ENCODE measurements around the gene DCLRE1C. TPM values are rescaled to one million over a fixed set of nuclear protein-coding genes. Genes with fewer than 3 reads are reported as not detected.

DCLRE1C gene
- total and polyA plus RNA-seq, 2 of the 8 experiments (the other 6 are each of a cell fraction or from before 2014, with no cell fraction given), result 0.77 to 7.4 TPM

- WGBS, 2 experiments (ENCODE audit: extremely low coverage in 1 of 2, insufficient coverage in 1 of 2, insufficient read length in 1 of 2, insufficient replicate concordance in 2 of 2, low coverage in 1 of 2, low lambda C conversion rate in 2 of 2, missing lambda C conversion rate in 1 of 2), result 93% methylated on average over 19 of the region's 19 CpGs; no CpG with 5 or more reads in 1 of the 2 experiments
- no peak for TF ChIP-seq PHF8 (conservative IDR thresholded peaks at IDR 0.05; ENCODE audit: low read depth, low read length)
- no peak for TF ChIP-seq NRF1 (IDR thresholded peaks at IDR 0.05; ENCODE audit: low read depth, low read length)
- no peak for TF ChIP-seq CTBP2 (IDR thresholded peaks at IDR 0.05; ENCODE audit: borderline replicate concordance, insufficient read depth, insufficient read length, low read length)
- TF ChIP-seq RNF2 (IDR thresholded peaks at IDR 0.05; ENCODE audit: borderline replicate concordance, low read depth, low read length, missing control alignments, poor library complexity, severe bottlenecking), result no peak
- no peak for TF ChIP-seq MAFK (IDR thresholded peaks at IDR 0.05; ENCODE audit: low read depth, low read length)
- Histone ChIP-seq H3K4me3 (ENCODE audit: extremely low read depth in 1 of 4, insufficient read depth in 2 of 4, low read depth in 3 of 4, low read length in 4 of 4) (peak overlapping the region in 1 of 4 experiments; percentile 69; a peak in 2 of 8 replicates), H4K91ac (replicated peaks; ENCODE audit: insufficient read length, low read length) (no peak overlapping the region), H3K23me2 (ENCODE audit: low read depth, low read length) (peaks cover 10% of the 10 kb centered on the region; the same call in 1 of the 2 replicates), H3K14ac (ENCODE audit: insufficient read length) (no peak overlapping the region), H2BK120ac (replicated peaks; ENCODE audit: low read depth, low read length) (no peak overlapping the region), H3K27me3 (replicated peaks in 1 of 4; ENCODE audit: control insufficient read depth in 3 of 4, extremely low read depth in 1 of 4, insufficient read depth in 3 of 4, low read length in 3 of 4) (peaks cover 0 to 8% (median 3%) of the 10 kb centered on the region in 4 experiments; a peak in 4 of 7 replicates), H2BK12ac (ENCODE audit: low read depth, low read length) (no peak overlapping the region), H2BK5ac (ENCODE audit: low read depth, low read length) (no peak overlapping the region), H4K5ac (ENCODE audit: insufficient read length, low read depth, low read length) (no peak overlapping the region), H2AK5ac (ENCODE audit: low read depth, low read length) (no peak overlapping the region), H3K4me2 (ENCODE audit: insufficient read depth in 1 of 2, low read depth in 2 of 2, low read length in 2 of 2) (peak overlapping the region in 1 of 2 experiments; percentile 90; a peak in 1 of 4 replicates), H3K4me1 (replicated peaks in 1 of 4; ENCODE audit: control insufficient read depth in 3 of 4, insufficient read depth in 4 of 4, low read length in 3 of 4) (peaks cover 0 to 12% (median 7%) of the 10 kb centered on the region in 4 experiments; a peak in 6 of 7 replicates), H4K20me1 (replicated peaks in 1 of 2; ENCODE audit: control insufficient read depth in 1 of 2, insufficient read depth in 2 of 2, low read length in 2 of 2) (peaks cover 2 to 9% of the 10 kb centered on the region in 2 experiments), H3K18ac (ENCODE audit: extremely low read depth, low read length) (no peak overlapping the region), H3K27ac (ENCODE audit: low read depth, low read length) (no peak overlapping the region), H3K56ac (replicated peaks; ENCODE audit: insufficient read length, low read depth, low read length) (no peak overlapping the region), H3K36me3 (ENCODE audit: control insufficient read depth in 2 of 4, insufficient read depth in 4 of 4, low read length in 3 of 4) (no peaks in the 10 kb centered on the region), H2AFZ (ENCODE audit: low read length) (no peak overlapping the region), H3K79me2 (ENCODE audit: control insufficient read depth in 1 of 2, insufficient read depth in 2 of 2, low read length in 2 of 2) (peaks cover 0 to 4% of the 10 kb centered on the region in 2 experiments; a peak in 1 of 4 replicates), H2BK15ac (ENCODE audit: low read length) (no peak overlapping the region), H4K8ac (ENCODE audit: extremely low read depth, insufficient read depth, low read length) (no peak overlapping the region), H3K9me3 (ENCODE audit: insufficient read depth in 2 of 2, low read depth in 1 of 2, low read length in 1 of 2) (no peaks in the 10 kb centered on the region; a peak in 1 of 4 replicates), H3K4ac (replicated peaks; ENCODE audit: insufficient read length, low read depth, low read length) (no peak overlapping the region), H2BK20ac (ENCODE audit: low read length) (no peak overlapping the region), H3K23ac (ENCODE audit: insufficient read length) (no peak overlapping the region), H3K9ac (replicated peaks in 1 of 4; ENCODE audit: extremely low read depth in 1 of 4, low read depth in 3 of 4, low read length in 3 of 4) (no peak overlapping the region), H3K79me1 (ENCODE audit: low read depth, low read length) (no peaks in the 10 kb centered on the region)
- DNase-seq (ENCODE audit: low read depth in 1 of 2, low spot score in 2 of 2), result no peak
- CTCF ChIA-PET (ENCODE audit: partially characterized antibody), result interaction anchor here (2.4 kb wide), 1 partner anchor 17 kb away, joined by 13 read pairs; no protein-coding TSS in a partner anchor
- FAIRE-seq, result no peak
- POLR2A ChIA-PET (ENCODE audit: partially characterized antibody), result interaction anchor here (1.0 to 2.0 kb wide), 4 partner anchors 13 to 142 kb away, joined by 3 to 8 read pairs (median 6); partner anchors contain the start of genes CDNF, HSPA14, MSANTD7 and RPP38
Measured at GRCh38 chr10:14954934-14955333, 1.0 kb upstream of the DCLRE1C start.

All from H1 (cell line).